GM13977 (cell line): ENCODE measurements around the gene LCMT1.
"Not testable (repeated sequence)": the region's sequence is repeated elsewhere in the genome, so short reads cannot be mapped to it uniquely, and the experiment has no call there.

Source experiments
- DNase-seq: peaks from one replicate; pipeline ENCODE4 v3.0.0; 2012; ENCODE audit warnings: low spot score
- CTCF ChIP-seq: IDR thresholded peaks from 2 replicates; pipeline ENCODE4 v1.5.1; 2012; ENCODE audit warnings: mild to moderate bottlenecking, control low read depth; ENCODE audit not compliant: insufficient read depth; ENCODE audit errors: extremely low read depth, missing control alignments
- in situ Hi-C: fragments of 300-500 bp; cut with MboI; formaldehyde crosslinking; loops from one replicate; pipeline ENCODE4 v1.12.0; 2022; ENCODE audit warnings: low sequenced_read_pairs, low pct_unique_long_range_greater_than_20kb, mixed read lengths, inconsistent platforms; ENCODE audit not compliant: unreplicated experiment

The LCMT1 gene

GRCh38 chr16:25155553-25156460 is 44.3 kb downstream of the LCMT1 start:
- no peak for DNase-seq
- TF ChIP-seq CTCF, result no peak
- in situ Hi-C loops, result no loop called here

- in situ Hi-C loops, result no loop called here
- DNase-seq, result no peak
- no peak for TF ChIP-seq CTCF
Measured at GRCh38 chr16:25157271-25157875, 45.8 kb downstream of the LCMT1 start.

DNA sequence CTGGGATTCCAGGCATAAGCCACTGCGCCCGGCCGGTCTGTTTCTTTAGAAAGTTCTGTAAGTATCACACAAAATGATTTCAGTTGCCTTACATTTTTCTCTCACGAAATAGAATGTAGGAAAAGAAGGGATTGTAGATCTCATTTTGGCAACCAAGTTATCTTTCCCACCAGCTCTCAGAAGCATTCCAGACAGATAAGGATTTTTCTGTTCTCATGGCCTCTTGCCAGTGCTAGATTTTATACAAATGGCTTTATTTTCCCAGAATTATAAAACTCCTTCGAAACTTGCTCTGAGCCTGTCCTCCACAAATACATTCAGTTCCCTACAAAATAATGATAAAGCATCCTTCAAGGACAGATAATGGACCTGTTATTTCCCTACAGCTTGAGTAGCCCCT is 46.9 kb downstream of the LCMT1 start:
- no peak for TF ChIP-seq CTCF
- DNase-seq, result no peak
- in situ Hi-C loops, result no loop called here

DNA sequence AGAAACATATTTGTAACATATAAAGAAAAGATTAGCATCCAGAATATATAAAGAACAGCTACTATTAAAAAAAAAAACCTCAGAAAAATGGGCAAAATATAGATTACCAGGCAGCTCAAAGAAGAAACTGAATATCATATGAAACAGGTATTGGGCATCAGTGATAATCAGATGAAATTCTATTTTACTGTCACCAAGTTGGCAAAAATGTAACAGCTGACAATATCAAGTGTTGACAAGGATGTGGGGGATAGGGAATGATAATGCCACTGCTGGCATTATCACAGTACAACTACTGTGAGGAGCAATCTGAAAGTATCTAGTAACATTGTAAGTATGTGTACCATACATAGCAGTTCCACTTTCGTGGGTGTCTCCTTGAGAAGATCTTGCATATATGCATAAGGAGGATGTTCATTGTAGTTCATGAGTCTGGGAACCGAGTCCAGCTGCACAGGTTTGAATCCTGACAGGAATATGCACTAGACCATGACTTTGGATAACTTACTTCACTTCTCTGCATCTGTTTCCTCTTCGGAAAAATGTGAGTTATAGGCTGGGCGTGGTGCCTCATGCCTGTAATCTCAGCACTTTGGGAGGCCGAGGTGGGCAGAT is 50.3 kb downstream of the LCMT1 start:
- no peak for DNase-seq
- TF ChIP-seq CTCF, result no peak
- in situ Hi-C loops, result no loop called here

DNA sequence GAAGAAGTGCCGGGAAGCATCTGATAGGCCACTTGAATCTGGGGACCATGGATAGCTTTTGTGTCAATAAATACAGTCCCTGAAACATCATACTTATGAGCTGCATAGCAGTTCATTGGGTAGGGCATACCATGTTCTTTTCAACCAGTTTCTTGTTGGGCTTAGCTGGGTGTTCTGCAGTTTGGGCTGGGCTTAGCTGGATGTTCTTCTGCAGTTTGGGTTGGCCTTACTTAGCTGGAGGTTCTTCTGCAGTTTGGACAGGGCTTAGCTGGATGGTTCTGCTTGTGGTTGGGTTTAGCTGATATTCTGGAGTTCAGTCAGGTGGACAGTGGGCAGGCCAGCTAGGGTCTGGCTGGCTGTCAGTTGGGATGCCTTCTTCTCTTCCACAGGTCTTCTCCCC is 52.1 kb downstream of the LCMT1 start:
- in situ Hi-C loops, result no loop called here
- DNase-seq, result no peak
- TF ChIP-seq CTCF, result no peak

- no peak for TF ChIP-seq CTCF
- DNase-seq, result no peak
- in situ Hi-C loops, result no loop called here
Measured at GRCh38 chr16:25165284-25165683, 53.7 kb downstream of the LCMT1 start.

DNA sequence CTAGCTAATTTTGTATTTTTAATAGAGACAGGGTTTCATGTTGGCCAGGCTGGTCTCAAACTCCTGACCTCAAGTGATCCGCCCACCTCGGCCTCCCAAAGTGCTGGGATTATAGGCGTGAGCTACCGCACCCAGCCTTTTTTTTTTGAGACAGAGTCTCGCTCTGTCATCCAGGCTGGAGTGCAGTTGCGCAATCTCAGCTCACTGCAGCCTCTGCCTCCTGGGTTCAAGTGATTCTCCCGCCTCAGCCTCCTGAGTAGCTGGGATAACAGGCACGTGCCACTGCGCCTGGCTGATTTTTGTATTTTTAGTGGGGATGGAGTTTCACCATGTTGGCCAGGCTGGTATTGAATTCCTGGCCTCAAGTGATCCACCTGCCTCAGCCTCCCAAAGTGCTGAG is 56.4 kb downstream of the LCMT1 start:
- in situ Hi-C loops, DNase-seq: not testable (repeated sequence)
